ENCODE results near the gene ROCK2. TPM values are rescaled to one million over a fixed set of nuclear protein-coding genes. Genes with fewer than 3 reads are reported as not detected.

ROCK2 gene
- total RNA-seq, 4 donors from 2014 or later, result 127 to 571 (median 186) TPM

DNA sequence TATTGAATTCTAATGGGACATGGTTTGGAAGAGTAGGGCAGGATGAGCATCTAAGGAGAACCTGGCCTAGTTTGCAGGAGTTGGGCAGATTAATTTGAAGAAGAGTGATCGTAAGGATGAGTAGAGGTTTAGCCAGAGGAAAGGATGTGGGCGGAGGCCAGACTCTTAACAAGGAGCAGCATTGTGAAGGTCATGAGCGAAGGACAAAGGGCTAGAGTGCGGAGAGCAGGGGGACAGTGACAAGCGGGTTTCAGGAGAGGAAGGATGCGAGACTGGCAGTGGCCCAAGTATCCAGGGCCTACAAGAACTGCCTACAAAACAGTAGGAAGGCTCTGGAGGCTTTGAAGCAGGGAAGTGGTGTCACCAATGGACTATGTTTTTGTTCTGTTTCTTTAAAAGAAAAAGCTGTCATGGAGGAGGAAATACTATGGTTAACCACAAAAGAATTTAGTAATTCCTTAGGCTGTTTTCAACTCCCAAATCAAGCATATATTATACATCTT lies 169.1 kb downstream of the ROCK2 start:
- TF ChIP-seq, protein P1, sequence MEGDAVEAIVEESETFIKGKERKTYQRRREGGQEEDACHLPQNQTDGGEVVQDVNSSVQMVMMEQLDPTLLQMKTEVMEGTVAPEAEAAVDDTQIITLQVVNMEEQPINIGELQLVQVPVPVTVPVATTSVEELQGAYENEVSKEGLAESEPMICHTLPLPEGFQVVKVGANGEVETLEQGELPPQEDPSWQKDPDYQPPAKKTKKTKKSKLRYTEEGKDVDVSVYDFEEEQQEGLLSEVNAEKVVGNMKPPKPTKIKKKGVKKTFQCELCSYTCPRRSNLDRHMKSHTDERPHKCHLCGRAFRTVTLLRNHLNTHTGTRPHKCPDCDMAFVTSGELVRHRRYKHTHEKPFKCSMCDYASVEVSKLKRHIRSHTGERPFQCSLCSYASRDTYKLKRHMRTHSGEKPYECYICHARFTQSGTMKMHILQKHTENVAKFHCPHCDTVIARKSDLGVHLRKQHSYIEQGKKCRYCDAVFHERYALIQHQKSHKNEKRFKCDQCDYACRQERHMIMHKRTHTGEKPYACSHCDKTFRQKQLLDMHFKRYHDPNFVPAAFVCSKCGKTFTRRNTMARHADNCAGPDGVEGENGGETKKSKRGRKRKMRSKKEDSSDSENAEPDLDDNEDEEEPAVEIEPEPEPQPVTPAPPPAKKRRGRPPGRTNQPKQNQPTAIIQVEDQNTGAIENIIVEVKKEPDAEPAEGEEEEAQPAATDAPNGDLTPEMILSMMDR (IDR thresholded peaks at IDR 0.05; ENCODE audit: low read depth), result no peak

DNA sequence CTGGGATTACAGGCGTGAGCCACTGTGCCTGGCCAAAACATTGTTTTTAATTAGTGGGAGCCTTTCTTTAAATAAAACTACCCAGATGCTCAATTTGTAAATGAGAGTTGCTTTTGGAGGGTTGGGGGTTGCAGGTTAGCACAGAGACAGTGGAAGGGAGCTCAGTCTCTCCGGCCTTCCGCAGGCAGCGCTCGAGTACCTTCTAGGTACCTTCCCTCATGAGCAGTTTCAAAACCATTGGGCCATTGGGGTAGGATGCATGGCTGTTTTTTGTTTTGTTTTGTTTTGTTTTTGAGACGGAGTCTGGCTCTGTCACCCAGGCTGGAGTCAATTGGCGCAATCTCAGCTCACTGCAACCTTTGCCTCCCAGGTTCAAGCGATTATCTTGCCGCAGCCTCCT lies 170.2 kb downstream of the ROCK2 start:
- TF ChIP-seq, protein P1 (IDR thresholded peaks at IDR 0.05; ENCODE audit: low read depth), result no peak

DNA sequence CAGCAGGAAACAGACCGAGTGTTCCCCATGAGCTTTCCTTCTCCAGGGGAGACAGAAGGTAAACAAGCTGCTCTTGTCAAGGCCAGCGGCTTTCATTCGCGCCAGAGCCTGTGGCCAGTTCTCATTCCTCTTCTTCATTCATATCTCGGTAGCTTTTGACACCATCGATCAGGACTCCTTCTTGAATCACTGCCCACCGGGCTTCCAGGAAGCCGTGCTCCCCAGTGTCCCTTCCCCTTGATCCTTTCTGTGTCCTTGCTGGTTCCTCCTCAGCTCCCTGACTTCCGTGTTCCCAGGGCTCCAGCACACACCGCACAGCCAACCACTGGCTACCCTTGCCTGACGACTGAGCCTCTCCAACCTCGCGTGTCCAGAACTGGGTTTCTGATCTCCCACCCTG lies 175.1 kb downstream of the ROCK2 start:
- TF ChIP-seq, protein P1 (IDR thresholded peaks at IDR 0.05; ENCODE audit: low read depth), result no peak

DNA sequence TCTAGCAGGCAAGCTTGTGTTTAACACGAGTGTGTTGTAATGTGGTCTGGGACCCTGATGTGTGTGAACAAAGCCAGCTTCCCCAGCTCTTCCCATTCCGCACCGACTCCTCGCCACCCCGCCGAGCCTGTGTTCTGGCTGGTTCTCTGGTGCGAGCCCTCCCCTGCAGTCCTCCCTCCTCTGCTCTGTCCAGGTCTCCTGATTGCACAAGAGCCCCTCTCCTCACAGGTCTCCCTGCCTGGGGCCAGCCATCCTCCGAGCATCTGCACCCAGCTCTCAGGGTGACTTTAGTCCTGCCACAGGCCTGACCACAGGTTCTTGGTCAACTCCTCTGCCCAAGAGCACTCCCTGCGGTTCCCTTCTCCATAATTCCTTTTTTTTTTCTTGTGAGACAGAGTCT lies 175.9 kb downstream of the ROCK2 start:
- TF ChIP-seq, protein P1 (IDR thresholded peaks at IDR 0.05; ENCODE audit: low read depth), result no peak

DNA sequence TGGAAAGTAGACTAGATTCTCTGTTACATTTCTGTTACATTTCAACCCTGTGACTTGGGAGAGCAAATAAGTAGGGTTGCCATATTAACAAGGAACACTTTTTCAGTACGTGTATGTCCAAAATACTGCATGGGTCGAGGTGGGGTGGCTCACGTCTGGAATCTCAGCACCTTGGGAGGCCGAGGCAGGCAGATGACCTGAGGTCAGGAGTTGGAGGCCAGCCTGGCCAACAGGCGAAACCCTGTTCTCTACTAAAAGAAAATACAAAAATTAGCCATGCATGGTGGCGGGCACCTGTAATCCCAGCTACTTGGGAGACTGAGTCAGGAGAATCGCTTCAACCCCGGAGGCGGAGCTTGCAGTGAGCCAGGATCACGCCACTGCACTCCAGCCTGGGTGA lies 178.0 kb downstream of the ROCK2 start:
- TF ChIP-seq, protein P1 (IDR thresholded peaks at IDR 0.05; ENCODE audit: low read depth), result no peak

DNA sequence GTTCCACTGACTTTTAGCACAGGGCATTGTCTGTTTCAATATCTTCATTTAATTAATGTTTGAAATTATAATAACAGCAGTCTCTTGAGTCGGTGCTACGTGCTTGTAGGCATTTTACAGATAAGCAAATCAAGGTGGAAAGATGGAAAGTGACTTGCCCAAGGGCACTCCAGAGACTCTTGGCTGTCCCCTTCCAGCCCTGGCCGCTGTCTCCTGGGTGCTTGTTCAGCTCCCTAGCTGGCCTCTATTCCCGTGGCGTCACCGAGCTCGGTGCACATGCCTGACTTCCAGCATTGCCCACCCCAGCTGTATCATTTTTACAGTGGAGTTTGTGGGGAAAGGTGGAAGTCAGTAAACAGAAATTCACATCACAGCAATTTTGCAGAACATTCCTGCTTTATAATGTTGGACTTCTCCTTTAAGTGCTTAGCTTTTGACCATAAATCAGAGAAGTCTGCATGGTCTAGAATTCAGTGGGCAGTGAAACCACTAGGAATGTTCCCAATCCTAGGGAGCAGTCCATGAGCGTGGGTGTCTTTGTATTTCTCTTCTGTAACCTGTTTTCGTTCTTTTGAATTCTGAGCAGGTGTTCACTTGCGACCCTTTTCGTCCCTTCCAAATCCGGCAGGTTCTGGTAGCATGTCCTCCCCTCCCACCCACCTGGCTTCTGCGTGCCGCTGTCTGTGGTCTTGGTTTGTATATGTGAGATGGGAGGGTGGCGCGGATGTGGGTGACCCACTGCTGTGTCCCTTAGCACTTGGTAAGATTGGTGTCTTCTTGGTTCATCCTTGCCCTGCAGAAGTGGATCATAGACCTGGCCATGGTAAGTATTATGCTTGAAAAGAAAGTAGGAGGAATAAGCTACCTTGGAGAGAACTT lies 180.8 kb downstream of the ROCK2 start:
- TF ChIP-seq, protein P1 (IDR thresholded peaks at IDR 0.05; ENCODE audit: low read depth), result no peak

DNA sequence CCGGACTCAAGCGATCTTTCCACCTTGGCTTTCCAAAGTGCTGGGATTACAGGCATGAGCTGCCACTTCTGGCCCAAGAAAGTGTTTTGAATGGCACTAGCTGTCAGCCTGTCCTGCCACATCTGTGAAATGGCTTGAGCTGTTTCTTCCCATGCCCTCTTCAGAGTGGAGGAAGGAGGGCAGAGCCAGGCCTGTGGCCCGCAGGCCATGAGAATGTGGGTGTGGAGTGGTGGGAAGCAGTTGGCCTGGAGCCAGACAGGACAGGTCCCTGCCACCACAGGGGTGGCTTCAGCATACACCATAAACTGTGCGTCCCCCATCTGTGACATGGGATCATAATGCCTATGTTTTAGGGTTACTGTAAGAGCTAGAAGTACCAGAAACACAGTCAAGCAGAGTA lies 182.7 kb downstream of the ROCK2 start:
- TF ChIP-seq, protein P1 (IDR thresholded peaks at IDR 0.05; ENCODE audit: low read depth), result no peak

Measured in subcutaneous adipose tissue (tissue), 4 donors.